ENCODE measurements around the gene OSR1. TPM values are rescaled to one million over a fixed set of nuclear protein-coding genes. Genes with fewer than 3 reads are reported as not detected.

OSR1 gene
- total and polyA plus RNA-seq, 4 donors = 0.14 to 0.70 (median 0.17) TPM; not detected in 1

- TF ChIP-seq FOXA2 (IDR thresholded peaks at IDR 0.05) (no peak), FOXA1 (IDR thresholded peaks at IDR 0.05) (no peak), HNF4A (conservative IDR thresholded peaks at IDR 0.05) (no peak), GABPA (IDR thresholded peaks at IDR 0.05 in 1 of 2, conservative IDR thresholded peaks at IDR 0.05 in 1 of 2) (no peak), JUND (IDR thresholded peaks at IDR 0.05) (no peak), TAF1 (conservative IDR thresholded peaks at IDR 0.05) (no peak), RXRA (IDR thresholded peaks at IDR 0.05) (no peak), REST (IDR thresholded peaks at IDR 0.05) (no peak), EGR1 (IDR thresholded peaks at IDR 0.05; ENCODE audit: low read depth in 2 of 2) (no peak), NR2F2 (IDR thresholded peaks at IDR 0.05) (no peak), YY1 (IDR thresholded peaks at IDR 0.05) (no peak)
- TF ChIP-seq, protein P1, sequence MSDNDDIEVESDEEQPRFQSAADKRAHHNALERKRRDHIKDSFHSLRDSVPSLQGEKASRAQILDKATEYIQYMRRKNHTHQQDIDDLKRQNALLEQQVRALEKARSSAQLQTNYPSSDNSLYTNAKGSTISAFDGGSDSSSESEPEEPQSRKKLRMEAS (IDR thresholded peaks at IDR 0.05) = no peak
- TF ChIP-seq, protein P2, sequence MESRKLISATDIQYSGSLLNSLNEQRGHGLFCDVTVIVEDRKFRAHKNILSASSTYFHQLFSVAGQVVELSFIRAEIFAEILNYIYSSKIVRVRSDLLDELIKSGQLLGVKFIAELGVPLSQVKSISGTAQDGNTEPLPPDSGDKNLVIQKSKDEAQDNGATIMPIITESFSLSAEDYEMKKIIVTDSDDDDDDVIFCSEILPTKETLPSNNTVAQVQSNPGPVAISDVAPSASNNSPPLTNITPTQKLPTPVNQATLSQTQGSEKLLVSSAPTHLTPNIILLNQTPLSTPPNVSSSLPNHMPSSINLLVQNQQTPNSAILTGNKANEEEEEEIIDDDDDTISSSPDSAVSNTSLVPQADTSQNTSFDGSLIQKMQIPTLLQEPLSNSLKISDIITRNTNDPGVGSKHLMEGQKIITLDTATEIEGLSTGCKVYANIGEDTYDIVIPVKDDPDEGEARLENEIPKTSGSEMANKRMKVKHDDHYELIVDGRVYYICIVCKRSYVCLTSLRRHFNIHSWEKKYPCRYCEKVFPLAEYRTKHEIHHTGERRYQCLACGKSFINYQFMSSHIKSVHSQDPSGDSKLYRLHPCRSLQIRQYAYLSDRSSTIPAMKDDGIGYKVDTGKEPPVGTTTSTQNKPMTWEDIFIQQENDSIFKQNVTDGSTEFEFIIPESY (IDR thresholded peaks at IDR 0.05) = no peak
- no peak for DNase-seq (ENCODE audit: low spot score)
- 93% methylated on average over 1 of the region's 1 CpG for WGBS
- Histone ChIP-seq H3K9ac (ENCODE audit: low read depth in 1 of 2, low read length in 2 of 2) (no peak overlapping the region), H3K9me3 (ENCODE audit: control insufficient read depth in 4 of 4, low read length in 3 of 4) (no peaks in the 10 kb centered on the region), H3K27ac (ENCODE audit: low read depth in 1 of 2, low read length in 2 of 2) (no peak overlapping the region), H3K4me1 (ENCODE audit: control insufficient read depth in 4 of 4, insufficient read depth in 4 of 4, low read length in 3 of 4) (no peaks in the 10 kb centered on the region), H3K27me3 (ENCODE audit: control insufficient read depth in 4 of 4, insufficient read depth in 4 of 4, low read length in 3 of 4) (no peaks in the 10 kb centered on the region), H3K36me3 (ENCODE audit: control insufficient read depth in 4 of 4, insufficient read depth in 3 of 4, low read depth in 1 of 4, low read length in 3 of 4) (peaks cover 0 to 3% (median 0%) of the 10 kb centered on the region in 4 donors), H3K4me3 (ENCODE audit: low read depth in 1 of 3, low read length in 3 of 3) (no peak overlapping the region)
Observed at GRCh38 chr2:19337742-19338141, 20.7 kb downstream of the OSR1 start.

DNA sequence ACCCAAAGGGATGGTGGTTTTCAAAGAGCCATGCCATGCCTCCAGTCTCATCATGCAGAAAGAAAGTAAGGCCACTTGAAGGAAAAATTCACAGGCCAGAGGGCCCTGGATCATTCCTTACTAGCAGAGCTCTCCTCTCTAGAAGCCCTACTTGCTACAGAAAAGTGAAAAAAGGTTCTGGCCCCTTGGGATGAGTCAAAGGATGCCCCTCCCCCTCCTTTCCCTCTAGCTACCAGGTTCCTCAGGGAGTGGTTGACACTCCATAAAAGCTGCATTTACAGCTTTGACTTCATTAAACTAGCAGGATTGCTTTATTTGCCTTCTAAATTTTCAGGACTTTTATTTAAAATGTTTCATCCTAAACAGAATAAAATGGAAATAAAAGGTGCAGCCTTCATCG lies 21.2 kb downstream of the OSR1 start:
- TF ChIP-seq, protein P1 (IDR thresholded peaks at IDR 0.05) = no peak
- no peak for TF ChIP-seq ATF3 (IDR thresholded peaks at IDR 0.05)
- no peak for TF ChIP-seq REST (IDR thresholded peaks at IDR 0.05)
- DNase-seq (ENCODE audit: low spot score) = no peak
- Histone ChIP-seq H3K27me3 (ENCODE audit: control insufficient read depth in 4 of 4, insufficient read depth in 4 of 4, low read length in 3 of 4) (no peaks in the 10 kb centered on the region), H3K9ac (ENCODE audit: low read depth in 1 of 2, low read length in 2 of 2) (no peak overlapping the region), H3K4me1 (ENCODE audit: control insufficient read depth in 4 of 4, insufficient read depth in 4 of 4, low read length in 3 of 4) (no peaks in the 10 kb centered on the region), H3K9me3 (ENCODE audit: control insufficient read depth in 4 of 4, low read length in 3 of 4) (no peaks in the 10 kb centered on the region), H3K36me3 (ENCODE audit: control insufficient read depth in 4 of 4, insufficient read depth in 3 of 4, low read depth in 1 of 4, low read length in 3 of 4) (peaks cover 0 to 3% (median 0%) of the 10 kb centered on the region in 4 donors), H3K27ac (ENCODE audit: low read depth in 1 of 2, low read length in 2 of 2) (no peak overlapping the region), H3K4me3 (ENCODE audit: low read depth in 1 of 3, low read length in 3 of 3) (no peak overlapping the region)
- WGBS = 91% methylated on average over 1 of the region's 1 CpG
